ENCODE measurements around the gene TTC39C.

Gene TTC39C

GRCh38 chr18:23990474-23991410, 23.8 kb upstream of the TTC39C start:
- in situ Hi-C loops (cut with MboI; ENCODE audit: low pct_unique_long_range_greater_than_20kb, low sequenced_read_pairs), result no loop called here
- DNase-seq, result no peak

GRCh38 chr18:23992089-23992940, 22.2 kb upstream of the TTC39C start:
- DNase-seq, result no peak
- in situ Hi-C loops (cut with MboI; ENCODE audit: low pct_unique_long_range_greater_than_20kb, low sequenced_read_pairs), result no loop called here

GRCh38 chr18:23992941-23993280, 21.6 kb upstream of the TTC39C start:
- in situ Hi-C loops (cut with MboI; ENCODE audit: low pct_unique_long_range_greater_than_20kb, low sequenced_read_pairs), result no loop called here
- no peak for DNase-seq

GRCh38 chr18:23994361-23994902, 20.1 kb upstream of the TTC39C start:
- no peak for DNase-seq
- in situ Hi-C loops (cut with MboI; ENCODE audit: low pct_unique_long_range_greater_than_20kb, low sequenced_read_pairs), result no loop called here

GRCh38 chr18:23995180-23995579, 19.4 kb upstream of the TTC39C start:
- in situ Hi-C loops (cut with MboI; ENCODE audit: low pct_unique_long_range_greater_than_20kb, low sequenced_read_pairs), result no loop called here
- no peak for DNase-seq

GRCh38 chr18:23998018-23998417, 16.5 kb upstream of the TTC39C start:
- no peak for DNase-seq
- in situ Hi-C loops (cut with MboI; ENCODE audit: low pct_unique_long_range_greater_than_20kb, low sequenced_read_pairs), result no loop called here

- no peak for DNase-seq
- in situ Hi-C loops (cut with MboI; ENCODE audit: low pct_unique_long_range_greater_than_20kb, low sequenced_read_pairs), result no loop called here
These were observed 15.7 kb upstream of the TTC39C start for GRCh38 chr18:23998820-23999219.

GRCh38 chr18:24000613-24001490, 13.7 kb upstream of the TTC39C start:
- DNase-seq, result no peak
- in situ Hi-C loops (cut with MboI; ENCODE audit: low pct_unique_long_range_greater_than_20kb, low sequenced_read_pairs), result no loop called here

- in situ Hi-C loops (cut with MboI; ENCODE audit: low pct_unique_long_range_greater_than_20kb, low sequenced_read_pairs), result no loop called here
- DNase-seq, result no peak
These were observed 12.1 kb upstream of the TTC39C start for GRCh38 chr18:24002479-24002878.

GRCh38 chr18:24003288-24003687, 11.3 kb upstream of the TTC39C start:
- in situ Hi-C loops (cut with MboI; ENCODE audit: low pct_unique_long_range_greater_than_20kb, low sequenced_read_pairs), result no loop called here
- DNase-seq, result no peak

- no peak for DNase-seq
- in situ Hi-C loops (cut with MboI; ENCODE audit: low pct_unique_long_range_greater_than_20kb, low sequenced_read_pairs), result no loop called here
These were observed 10.5 kb upstream of the TTC39C start for GRCh38 chr18:24003903-24004640.

- in situ Hi-C loops (cut with MboI; ENCODE audit: low pct_unique_long_range_greater_than_20kb, low sequenced_read_pairs), result no loop called here
- DNase-seq, result no peak
These were observed 7.7 kb upstream of the TTC39C start for GRCh38 chr18:24006712-24007313.

- no peak for DNase-seq
- in situ Hi-C loops (cut with MboI; ENCODE audit: low pct_unique_long_range_greater_than_20kb, low sequenced_read_pairs), result no loop called here
These were observed 5.3 kb upstream of the TTC39C start for GRCh38 chr18:24009246-24009645.

- in situ Hi-C loops (cut with MboI; ENCODE audit: low pct_unique_long_range_greater_than_20kb, low sequenced_read_pairs), result no loop called here
- DNase-seq, result no peak
These were observed 4.8 kb upstream of the TTC39C start for GRCh38 chr18:24009651-24010333.

GRCh38 chr18:24010673-24011072, 3.9 kb upstream of the TTC39C start:
- DNase-seq, result no peak
- in situ Hi-C loops (cut with MboI; ENCODE audit: low pct_unique_long_range_greater_than_20kb, low sequenced_read_pairs), result no loop called here

- DNase-seq, result no peak
- in situ Hi-C loops (cut with MboI; ENCODE audit: low pct_unique_long_range_greater_than_20kb, low sequenced_read_pairs), result no loop called here
These were observed 3.2 kb upstream of the TTC39C start for GRCh38 chr18:24011123-24011917.

- in situ Hi-C loops (cut with MboI; ENCODE audit: low pct_unique_long_range_greater_than_20kb, low sequenced_read_pairs), result no loop called here
- DNase-seq, result no peak
These were observed 1.5 kb upstream of the TTC39C start for GRCh38 chr18:24013051-24013450.
